ENCODE data around the gene SMYD5. TPM values are rescaled to one million over a fixed set of nuclear protein-coding genes. Genes with fewer than 3 reads are reported as not detected.

SMYD5 gene
- total RNA-seq, 2 experiments from 2014 or later, result 33.2 to 42.2 TPM

- intact Hi-C loops (cut with micrococcal nuclease; ENCODE audit: unreplicated experiment), result no loop called here
Measured at GRCh38 chr2:73238976-73239375, 24.9 kb downstream of the SMYD5 start.

DNA sequence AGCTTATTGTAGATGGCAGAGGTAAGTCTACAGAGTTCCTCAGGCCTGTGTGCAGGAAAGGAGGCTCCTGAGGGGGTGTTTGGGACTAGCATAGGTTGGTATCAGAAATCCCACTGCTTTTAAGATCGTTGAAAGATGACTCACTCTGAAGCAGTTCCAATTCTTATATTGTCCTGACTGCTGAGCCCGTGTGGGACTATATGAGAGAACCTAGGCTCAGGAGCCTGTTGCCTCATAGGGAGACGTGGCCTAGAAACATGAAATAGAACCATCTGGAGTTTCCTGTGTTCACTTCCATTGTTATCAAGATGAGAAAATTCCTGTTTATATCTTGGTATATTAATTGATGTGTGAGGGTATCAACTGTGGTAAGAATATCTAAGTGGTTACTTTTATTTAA, 25.7 kb downstream of the SMYD5 start:
- intact Hi-C loops (cut with micrococcal nuclease; ENCODE audit: unreplicated experiment), result no loop called here
- Histone ChIP-seq H3K9me3 (ENCODE audit: low read length) (no peaks in the 10 kb centered on the region), H4K20me1 (ENCODE audit: insufficient read depth, low read length) (peaks cover 46% of the 10 kb centered on the region), H3K27ac (ENCODE audit: low read depth, low read length, poor library complexity, severe bottlenecking) (no peak overlapping the region), H3K4me1 (ENCODE audit: insufficient read depth, low read length, poor library complexity, severe bottlenecking) (peaks cover 24% of the 10 kb centered on the region), H3K9me2 (ENCODE audit: insufficient read depth, low read length) (no peaks in the 10 kb centered on the region), H3K4me2 (ENCODE audit: low read length) (no peak overlapping the region), H3K79me2 (ENCODE audit: insufficient read depth, low read depth, low read length) (peaks cover 83% of the 10 kb centered on the region), H3K36me3 (ENCODE audit: insufficient read depth, low read length) (peaks cover 93% of the 10 kb centered on the region), H3K4me3 (ENCODE audit: low read depth, low read length, poor library complexity, severe bottlenecking) (no peak overlapping the region), H2AFZ (ENCODE audit: low read length) (no peak overlapping the region)
- ChIA-PET CTCF (ENCODE audit: unreplicated experiment) (no interaction called here), POLR2A (interaction anchor here (1.7 kb wide), 1 partner anchor 11 kb away, joined by 7 read pairs; no protein-coding TSS in a partner anchor)
- BruUV-seq (replicated peaks), result no TSS peak
- no peak for DNase-seq (ENCODE audit: low spot score)
- no peak for TF ChIP-seq CTCF (conservative IDR thresholded peaks at IDR 0.05; ENCODE audit: low read length)
- TF ChIP-seq EZH2phosphoT487 (IDR thresholded peaks at IDR 0.05; ENCODE audit: borderline replicate concordance, low read depth, low read length), result no peak

More at GRCh38 chr2:73238976-73239375, 24.9 kb downstream of the SMYD5 start:
- no TSS peak for BruUV-seq (replicated peaks)
- Histone ChIP-seq H4K20me1 (ENCODE audit: insufficient read depth, low read length) (peaks cover 47% of the 10 kb centered on the region), H2AFZ (ENCODE audit: low read length) (no peak overlapping the region), H3K79me2 (ENCODE audit: insufficient read depth, low read depth, low read length) (peaks cover 90% of the 10 kb centered on the region), H3K4me3 (ENCODE audit: low read depth, low read length, poor library complexity, severe bottlenecking) (no peak overlapping the region), H3K9me2 (ENCODE audit: insufficient read depth, low read length) (no peaks in the 10 kb centered on the region), H3K4me2 (ENCODE audit: low read length) (peak overlapping the region; percentile 32; the same call in 1 of the 2 replicates), H3K9me3 (ENCODE audit: low read length) (no peaks in the 10 kb centered on the region), H3K4me1 (ENCODE audit: insufficient read depth, low read length, poor library complexity, severe bottlenecking) (peaks cover 24% of the 10 kb centered on the region), H3K27ac (ENCODE audit: low read depth, low read length, poor library complexity, severe bottlenecking) (no peak overlapping the region), H3K36me3 (ENCODE audit: insufficient read depth, low read length) (peaks cover 87% of the 10 kb centered on the region)
- no peak for TF ChIP-seq EZH2phosphoT487 (IDR thresholded peaks at IDR 0.05; ENCODE audit: borderline replicate concordance, low read depth, low read length)
- ChIA-PET POLR2A (interaction anchor here (0.6 to 1.7 kb wide), 4 partner anchors 8 to 1660 kb away, joined by 3 to 11 read pairs (median 6); no protein-coding TSS in a partner anchor), CTCF (ENCODE audit: unreplicated experiment) (no interaction called here)
- no peak for DNase-seq (ENCODE audit: low spot score)

GRCh38 chr2:73243884-73244570, 30.0 kb downstream of the SMYD5 start:
- TF ChIP-seq CTCF (conservative IDR thresholded peaks at IDR 0.05; ENCODE audit: low read length) (no peak), EZH2phosphoT487 (IDR thresholded peaks at IDR 0.05; ENCODE audit: borderline replicate concordance, low read depth, low read length) (no peak)
- Histone ChIP-seq H3K4me2 (ENCODE audit: low read length) (no peak overlapping the region), H3K9me2 (ENCODE audit: insufficient read depth, low read length) (no peaks in the 10 kb centered on the region), H3K4me1 (ENCODE audit: insufficient read depth, low read length, poor library complexity, severe bottlenecking) (no peaks in the 10 kb centered on the region), H3K27ac (ENCODE audit: low read depth, low read length, poor library complexity, severe bottlenecking) (no peak overlapping the region), H3K4me3 (ENCODE audit: low read depth, low read length, poor library complexity, severe bottlenecking) (no peak overlapping the region), H3K79me2 (ENCODE audit: insufficient read depth, low read depth, low read length) (peaks cover 40% of the 10 kb centered on the region), H3K36me3 (ENCODE audit: insufficient read depth, low read length) (peaks cover 98% of the 10 kb centered on the region), H4K20me1 (ENCODE audit: insufficient read depth, low read length) (peaks cover 27% of the 10 kb centered on the region), H2AFZ (ENCODE audit: low read length) (no peak overlapping the region), H3K9me3 (ENCODE audit: low read length) (no peaks in the 10 kb centered on the region)
- intact Hi-C loops (cut with micrococcal nuclease; ENCODE audit: unreplicated experiment), result no loop called here
- DNase-seq (ENCODE audit: low spot score), result no peak
- ChIA-PET POLR2A (interaction anchor here (1.3 to 1.5 kb wide), 2 partner anchors 11 to 29 kb away, joined by 3 to 7 read pairs; partner anchors contain the start of gene PRADC1), CTCF (ENCODE audit: unreplicated experiment) (no interaction called here)
- no TSS peak for BruUV-seq (replicated peaks)

All from OCI-LY7 (cell line).